Endothelial cell of umbilical vein (primary cell): ENCODE results near the gene DNAI2. TPM values are rescaled to one million over a fixed set of nuclear protein-coding genes. Genes with fewer than 3 reads are reported as not detected.
"Not testable (repeated sequence)": the region's sequence is repeated elsewhere in the genome, so short reads cannot be mapped to it uniquely, and the experiment has no call there.

Source experiments
- BruUV-seq: library from RNA; stranded (reverse); fragments of 400-500 nt; replicated peaks from 2 replicates; lab custom pipeline; 2021; lab: Mats Ljungman, UMichigan
- CTCF ChIA-PET: fragments of 300-600, 350-600 bp; sonication (Branson Sonifier 250); formaldehyde crosslinking; loops from one replicate; lab custom pipeline; 2021; ENCODE audit warnings: antibody characterized with exemption, inconsistent platforms; lab: Charles Lee
- POLR2A ChIA-PET: fragments of 300-600, 350-600 bp; sonication (Branson Sonifier 250); formaldehyde crosslinking; loops from one replicate; lab custom pipeline; 2021; ENCODE audit warnings: antibody characterized with exemption, inconsistent platforms; lab: Charles Lee
- DNase-seq: peaks from one replicate; pipeline ENCODE4 v3.0.0-alpha.2; 2011; ENCODE audit warnings: low read depth, low spot score
- FAIRE-seq: peaks from 2 replicates; lab custom pipeline; 2011; peaks lifted over from hg19 to GRCh38; lab: Jason Lieb, UNC
- H2AFZ ChIP-seq: 2 replicates; pipeline ENCODE4 v1.6.0; 2012; ENCODE audit warnings: low read depth, low read length, control low read depth, inconsistent platforms
- H3K27ac ChIP-seq: 2 replicates; pipeline ENCODE4 v1.5.1; 2011; ENCODE audit warnings: low read depth, mild to moderate bottlenecking, control low read depth, low read length, moderate library complexity; ENCODE audit not compliant: insufficient read depth
- H3K27me3 ChIP-seq, 2 experiments: 2 replicates each; pipeline versions ENCODE4 v1.6.0 to v1.6.1; 2011; ENCODE audit warnings: low read length in 2 of 2, mixed read lengths in 1 of 2; ENCODE audit not compliant: control insufficient read depth in 2 of 2, insufficient read depth in 2 of 2
- H3K36me3 ChIP-seq, 2 experiments: 2 replicates in 1 of 2; 3 replicates in 1 of 2; pipeline ENCODE4 v1.5.1; 2011; ENCODE audit warnings: low read length in 2 of 2, mild to moderate bottlenecking in 1 of 2, moderate library complexity in 1 of 2; ENCODE audit not compliant: control insufficient read depth in 2 of 2, insufficient read depth in 2 of 2; ENCODE audit errors: extremely low read depth in 1 of 2
- H3K4me1 ChIP-seq: 3 replicates; pipeline ENCODE4 v1.5.1; 2011; ENCODE audit warnings: mild to moderate bottlenecking, low read length; ENCODE audit not compliant: control insufficient read depth, insufficient read depth; ENCODE audit errors: extremely low read depth
- H3K4me2 ChIP-seq: 2 replicates; pipeline ENCODE4 v1.6.1; 2011; ENCODE audit warnings: low read length, control low read depth, mixed read lengths; ENCODE audit not compliant: insufficient read depth
- H3K4me3 ChIP-seq, 3 experiments: fragments of 200-600 bp in 1 of 3; sonication (generic), shearing (Covaris generic) in 1 of 3; replicated peaks in 1 of 3; 2 replicates each; pipeline ENCODE4 v1.5.1; 2011 to 2016; ENCODE audit warnings: control low read depth in 3 of 3, low read length in 3 of 3, mild to moderate bottlenecking in 2 of 3, inconsistent platforms in 1 of 3, low read depth in 1 of 3, moderate library complexity in 1 of 3; ENCODE audit not compliant: insufficient read depth in 1 of 3
- H3K79me2 ChIP-seq: 2 replicates; pipeline ENCODE4 v1.6.0; 2012; ENCODE audit warnings: low read length, inconsistent platforms; ENCODE audit not compliant: control insufficient read depth, insufficient read depth
- H3K9ac ChIP-seq: replicated peaks from 2 replicates; pipeline ENCODE3; 2011; ENCODE audit warnings: low read length, control low read depth; ENCODE audit not compliant: insufficient read depth; ENCODE audit errors: extremely low read depth
- H3K9me1 ChIP-seq: replicated peaks from 3 replicates; pipeline ENCODE4 v1.6.0; 2011; ENCODE audit warnings: mild to moderate bottlenecking, low read length; ENCODE audit not compliant: control insufficient read depth, insufficient read depth; ENCODE audit errors: extremely low read depth
- H3K9me3 ChIP-seq: replicated peaks from 2 replicates; pipeline ENCODE4 v1.5.1; 2012; ENCODE audit warnings: low read length, inconsistent platforms; ENCODE audit not compliant: control insufficient read depth, insufficient read depth
- H4K20me1 ChIP-seq: replicated peaks from 2 replicates; pipeline ENCODE3; 2011; ENCODE audit warnings: mild to moderate bottlenecking, low read length; ENCODE audit not compliant: control insufficient read depth, insufficient read depth; ENCODE audit errors: extremely low read depth
- EZH2 ChIP-seq: IDR thresholded peaks from 2 replicates; pipeline ENCODE4 v1.6.1; 2012; ENCODE audit warnings: borderline replicate concordance, low read depth, mild to moderate bottlenecking, moderate library complexity, low read length, inconsistent platforms; ENCODE audit not compliant: severe bottlenecking
- FOS ChIP-seq: IDR thresholded peaks from 2 replicates; pipeline ENCODE4 v1.6.1; 2011; ENCODE audit warnings: mild to moderate bottlenecking, low read length, moderate library complexity, borderline replicate concordance; ENCODE audit not compliant: insufficient read depth
- GATA2 ChIP-seq: IDR thresholded peaks from 2 replicates; pipeline ENCODE4 v1.7.0; 2011; ENCODE audit warnings: low read depth, mild to moderate bottlenecking, moderate library complexity, mixed read lengths, low read length; ENCODE audit not compliant: insufficient read length, insufficient read depth
- JUN ChIP-seq: IDR thresholded peaks from 2 replicates; pipeline ENCODE4 v1.6.1; 2011; ENCODE audit warnings: borderline replicate concordance, low read depth; ENCODE audit not compliant: insufficient read length, insufficient read depth
- MYC ChIP-seq: IDR thresholded peaks from one replicate; pipeline ENCODE4 v1.6.1; 2011; ENCODE audit warnings: mild to moderate bottlenecking, low read depth, low read length
- POLR2A ChIP-seq: IDR thresholded peaks from 2 replicates; pipeline ENCODE4 v1.6.1; 2012; ENCODE audit warnings: low read depth, mild to moderate bottlenecking, control low read depth, low read length
- POLR2AphosphoS5 ChIP-seq: IDR thresholded peaks from 2 replicates; pipeline ENCODE4 v1.6.1; 2012; ENCODE audit warnings: low read depth, mild to moderate bottlenecking, control low read depth, low read length, moderate library complexity; ENCODE audit not compliant: insufficient read depth
- dilution Hi-C: fragments of 300-500 bp; cut with MboI; formaldehyde crosslinking; loops from one replicate; pipeline ENCODE4 v1.15.0; 2019; ENCODE audit warnings: low sequenced_read_pairs; ENCODE audit not compliant: extremely low pct_ligation_motif_present
- intact Hi-C: fragments of 100-400 bp; cut with micrococcal nuclease; formaldehyde crosslinking; loops from one replicate; pipeline ENCODE4 v1.10.0; 2022
- polyA plus RNA-seq, 4 experiments: library from polyadenylated mRNA; depleted of rRNA in 3 of 4; stranded (reverse) in 3 of 4; unstranded in 1 of 4; fragments of >200 nt; gene quantifications; 2 replicates each; pipeline versions ENCODE4 v1.2.1 to v1.2.3, GENCODE V29; 2011 to 2012; ENCODE audit warnings: missing spikeins in 1 of 4
- total RNA-seq: library from RNA; stranded (reverse); gene quantifications from 2 replicates; pipeline ENCODE4 v1.2.3, GENCODE V29; 2021
- TF ChIP-seq, protein P1 (sequence below), 2 donors: IDR thresholded peaks; 1 replicate in 1 of 2; 2 replicates in 1 of 2; pipeline ENCODE4 v1.5.1; 2011; ENCODE audit warnings: low read length in 2 of 2, mild to moderate bottlenecking in 2 of 2, moderate library complexity in 2 of 2, control low read depth in 1 of 2, inconsistent platforms in 1 of 2, low read depth in 1 of 2; ENCODE audit not compliant: insufficient read depth in 1 of 2; ENCODE audit errors: extremely low read depth in 1 of 2
- TF ChIP-seq, protein P2 (sequence below): IDR thresholded peaks from 2 replicates; pipeline ENCODE4 v1.6.1; 2011; ENCODE audit not compliant: insufficient read depth, insufficient read length

The DNAI2 gene
- total and polyA plus RNA-seq, 2 donors (not counting 3 experiments of a cell fraction or from before 2014, with no cell fraction given), result not detected

DNA sequence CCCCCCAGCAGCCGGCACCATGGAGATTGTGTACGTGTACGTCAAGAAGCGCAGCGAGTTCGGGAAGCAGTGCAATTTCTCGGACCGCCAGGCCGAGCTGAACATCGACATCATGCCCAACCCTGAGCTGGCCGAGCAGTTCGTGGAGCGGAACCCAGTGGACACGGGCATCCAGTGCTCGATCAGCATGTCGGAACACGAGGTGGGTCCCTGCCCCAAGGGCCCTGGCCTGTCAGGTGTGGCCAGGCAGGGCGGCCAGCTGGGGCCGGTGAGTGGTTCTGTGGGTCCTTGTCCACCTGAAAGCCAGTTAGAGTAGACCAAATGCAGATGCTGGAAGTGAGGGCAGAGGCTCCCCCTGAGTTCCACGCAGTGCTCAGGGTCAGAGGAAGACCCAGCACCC, 7.8 kb downstream of the DNAI2 start:
- no peak overlapping the region for H3K9ac ChIP-seq
- no peaks in the 10 kb centered on the region for H3K9me3 ChIP-seq
- TF ChIP-seq POLR2AphosphoS5 (no peak), GATA2 (no peak), JUN (no peak), EZH2 (no peak), FOS (no peak), MYC (no peak), POLR2A (no peak)
- TF ChIP-seq, protein P1, sequence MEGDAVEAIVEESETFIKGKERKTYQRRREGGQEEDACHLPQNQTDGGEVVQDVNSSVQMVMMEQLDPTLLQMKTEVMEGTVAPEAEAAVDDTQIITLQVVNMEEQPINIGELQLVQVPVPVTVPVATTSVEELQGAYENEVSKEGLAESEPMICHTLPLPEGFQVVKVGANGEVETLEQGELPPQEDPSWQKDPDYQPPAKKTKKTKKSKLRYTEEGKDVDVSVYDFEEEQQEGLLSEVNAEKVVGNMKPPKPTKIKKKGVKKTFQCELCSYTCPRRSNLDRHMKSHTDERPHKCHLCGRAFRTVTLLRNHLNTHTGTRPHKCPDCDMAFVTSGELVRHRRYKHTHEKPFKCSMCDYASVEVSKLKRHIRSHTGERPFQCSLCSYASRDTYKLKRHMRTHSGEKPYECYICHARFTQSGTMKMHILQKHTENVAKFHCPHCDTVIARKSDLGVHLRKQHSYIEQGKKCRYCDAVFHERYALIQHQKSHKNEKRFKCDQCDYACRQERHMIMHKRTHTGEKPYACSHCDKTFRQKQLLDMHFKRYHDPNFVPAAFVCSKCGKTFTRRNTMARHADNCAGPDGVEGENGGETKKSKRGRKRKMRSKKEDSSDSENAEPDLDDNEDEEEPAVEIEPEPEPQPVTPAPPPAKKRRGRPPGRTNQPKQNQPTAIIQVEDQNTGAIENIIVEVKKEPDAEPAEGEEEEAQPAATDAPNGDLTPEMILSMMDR (IDR thresholded peaks at IDR 0.05; ENCODE audit: extremely low read depth in 1 of 2, insufficient read depth in 1 of 2, low read depth in 1 of 2, low read length in 2 of 2), result no peak
- TF ChIP-seq, protein P2, sequence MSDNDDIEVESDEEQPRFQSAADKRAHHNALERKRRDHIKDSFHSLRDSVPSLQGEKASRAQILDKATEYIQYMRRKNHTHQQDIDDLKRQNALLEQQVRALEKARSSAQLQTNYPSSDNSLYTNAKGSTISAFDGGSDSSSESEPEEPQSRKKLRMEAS, result no peak
- H3K27me3 ChIP-seq, result no peaks in the 10 kb centered on the region
- H2AFZ ChIP-seq, result no peak overlapping the region
- no peaks in the 10 kb centered on the region for H3K9me1 ChIP-seq
- BruUV-seq, result no TSS peak
- intact Hi-C loops (no loop called here), dilution Hi-C loops (no loop called here)
- H4K20me1 ChIP-seq, result no peaks in the 10 kb centered on the region
- H3K4me1 ChIP-seq, result no peaks in the 10 kb centered on the region
- DNase-seq, result no peak
- POLR2A ChIA-PET, result interaction anchor here (0.6 kb wide), 1 partner anchor 190 kb away, joined by 5 read pairs; no protein-coding TSS in a partner anchor
- FAIRE-seq, result no peak
- no peak overlapping the region for H3K4me3 ChIP-seq
- H3K4me2 ChIP-seq, result no peak overlapping the region
- no peaks in the 10 kb centered on the region for H3K36me3 ChIP-seq
- CTCF ChIA-PET, result interaction anchor here (1.2 to 2.2 kb wide), 2 partner anchors 14 to 17 kb away, joined by 5 to 6 read pairs; no protein-coding TSS in a partner anchor
- no peaks in the 10 kb centered on the region for H3K79me2 ChIP-seq
- no peak overlapping the region for H3K27ac ChIP-seq

DNA sequence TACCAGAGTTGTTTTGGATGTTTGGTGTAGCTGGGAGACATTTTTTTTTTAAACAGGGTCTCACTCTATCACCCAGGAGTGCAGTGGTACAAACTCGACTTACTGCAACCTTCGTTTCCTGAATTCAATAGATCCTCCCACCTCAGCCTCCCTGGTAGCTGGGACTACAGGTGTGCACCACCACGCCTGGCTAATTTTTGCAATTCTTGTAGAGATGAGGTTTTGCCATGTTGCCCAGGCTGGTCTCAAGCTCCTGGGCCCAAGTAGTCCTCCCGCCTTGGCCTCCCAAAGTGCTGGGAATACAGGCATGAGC, 8.2 kb downstream of the DNAI2 start:
- intact Hi-C loops, dilution Hi-C loops: not testable (repeated sequence)

More for the DNA sequence above, 8.2 kb downstream of the DNAI2 start:
- not testable (repeated sequence) for H3K27me3 ChIP-seq, H3K27ac ChIP-seq, H4K20me1 ChIP-seq, BruUV-seq, H3K9me3 ChIP-seq, H3K9me1 ChIP-seq, H3K9ac ChIP-seq, H3K79me2 ChIP-seq, H2AFZ ChIP-seq, FAIRE-seq, H3K36me3 ChIP-seq, H3K4me3 ChIP-seq, H3K4me2 ChIP-seq, DNase-seq, H3K4me1 ChIP-seq
- POLR2A ChIA-PET, result interaction anchor here (0.6 kb wide), 1 partner anchor 190 kb away, joined by 5 read pairs; no protein-coding TSS in a partner anchor
- CTCF ChIA-PET, result interaction anchor here (1.2 to 2.2 kb wide), 2 partner anchors 14 to 16 kb away, joined by 5 to 6 read pairs; no protein-coding TSS in a partner anchor
